ENCODE results near the gene CDKAL1.
"Not testable (repeated sequence)": the region's sequence is repeated elsewhere in the genome, so short reads cannot be mapped to it uniquely, and the experiment has no call there.

CDKAL1 gene

GRCh38 chr6:20534295-20535262 is at the start of gene CDKAL1:
TSS of gene CDKAL1 (plus strand) at chr6:20534457. CDS start at chr6:20546351, 11,894 bp downstream.
- peak; percentile 82 for DNase-seq

- DNase-seq, result no peak
Observed at GRCh38 chr6:20486641-20487040, 47.6 kb upstream of the CDKAL1 start.

DNA sequence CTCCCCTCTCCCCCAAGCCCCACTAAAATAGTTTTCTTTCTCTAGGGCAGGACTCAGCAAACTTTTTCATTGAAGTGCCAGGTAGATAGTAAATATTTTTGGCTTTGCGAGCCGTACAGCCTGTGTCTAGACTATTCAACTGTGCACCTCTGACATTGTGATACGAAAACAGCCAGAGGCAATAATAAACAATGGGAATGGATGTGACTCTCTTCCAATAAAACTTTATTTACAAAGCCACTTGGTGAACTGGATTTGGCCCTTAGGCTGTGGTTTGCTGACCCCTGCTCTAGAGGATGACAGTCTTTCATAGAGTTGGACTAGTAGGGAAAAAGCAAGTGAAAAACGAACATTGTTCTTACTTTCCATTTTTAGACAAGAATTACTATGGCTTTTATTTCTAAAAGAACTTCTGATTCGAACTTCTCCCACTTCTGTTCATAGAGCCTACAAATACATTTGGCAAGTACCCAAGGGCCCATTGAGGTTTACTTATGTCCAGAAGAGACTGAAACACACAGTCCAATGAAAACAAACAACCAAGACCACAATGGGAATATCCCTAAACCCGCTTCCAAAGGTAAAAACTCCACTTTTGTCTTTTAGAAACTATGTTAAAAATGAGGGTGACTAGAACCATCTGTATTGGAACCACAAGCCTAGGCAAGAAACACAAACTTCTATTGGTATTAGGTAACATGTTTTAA is 46.4 kb upstream of the CDKAL1 start:
- DNase-seq, result no peak

GRCh38 chr6:20490591-20490990 is 43.7 kb upstream of the CDKAL1 start:
- no peak for DNase-seq

DNA sequence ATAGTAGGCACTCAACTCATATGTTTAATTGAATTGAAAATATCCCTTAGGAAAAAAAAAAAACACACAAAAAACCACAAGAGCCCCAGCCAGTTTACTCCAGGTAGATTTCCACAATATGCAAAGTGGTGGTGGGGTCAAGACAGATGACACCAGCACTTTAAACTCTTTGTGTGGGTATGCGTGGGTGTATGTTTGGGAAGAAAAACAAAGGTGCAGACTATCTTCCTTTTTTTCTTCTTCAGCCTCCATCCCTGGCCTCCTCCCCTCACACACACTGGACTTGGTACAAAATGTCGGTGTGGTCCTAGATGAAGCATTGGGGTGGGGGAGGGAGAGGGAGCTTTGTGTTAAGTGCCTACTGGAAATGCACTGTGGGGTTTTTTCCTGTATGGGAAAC is 42.2 kb upstream of the CDKAL1 start:
- no peak for DNase-seq

- DNase-seq, result peak; percentile 18
Observed at GRCh38 chr6:20497216-20498040, 36.8 kb upstream of the CDKAL1 start.

GRCh38 chr6:20498041-20498385 is 36.2 kb upstream of the CDKAL1 start:
- no peak for DNase-seq

DNA sequence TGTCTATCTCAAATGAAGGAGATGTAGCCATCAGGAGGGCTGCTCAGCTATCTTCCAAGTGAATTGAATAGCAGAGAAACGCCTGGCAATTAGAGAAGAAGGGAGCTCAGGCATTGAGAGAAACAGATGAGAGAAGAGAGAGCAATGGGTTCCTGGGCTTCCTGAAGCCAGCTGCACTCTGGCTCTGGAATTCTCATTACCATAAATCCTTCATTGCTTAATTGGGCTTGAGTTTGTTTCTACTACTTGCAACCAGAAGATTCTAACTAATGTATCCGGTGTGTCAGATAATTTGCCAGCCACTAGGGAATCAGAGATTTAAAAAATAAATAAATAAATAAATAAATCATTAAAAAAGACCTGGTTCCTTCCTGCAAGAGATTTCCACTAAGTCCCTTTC is 25.0 kb upstream of the CDKAL1 start:
- DNase-seq, result no peak

DNA sequence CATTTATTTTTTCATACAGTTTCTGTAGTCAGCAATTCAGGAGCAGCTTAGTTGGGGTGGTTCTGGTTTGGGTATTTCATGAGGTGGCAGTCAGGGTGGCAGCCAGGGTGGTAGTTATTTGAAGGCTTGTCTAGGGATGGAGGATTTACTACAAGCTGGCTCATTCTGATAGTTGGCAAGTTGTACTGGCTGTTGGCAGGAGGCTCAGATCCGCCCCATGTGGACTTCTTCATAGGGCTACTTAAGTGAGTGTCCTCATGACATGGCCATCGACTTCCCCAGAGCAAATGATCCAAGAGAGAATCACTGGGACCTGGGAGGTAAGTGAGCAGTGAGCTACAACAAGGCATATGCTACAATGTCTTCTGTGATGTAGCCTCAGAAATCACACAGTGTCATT is 22.4 kb upstream of the CDKAL1 start:
- DNase-seq, result no peak

- DNase-seq, result not testable (repeated sequence)
Observed at GRCh38 chr6:20525208-20525607, 9.0 kb upstream of the CDKAL1 start.

- peak; percentile 52 for DNase-seq
Observed at GRCh38 chr6:20529086-20529448, 5.2 kb upstream of the CDKAL1 start.

DNA sequence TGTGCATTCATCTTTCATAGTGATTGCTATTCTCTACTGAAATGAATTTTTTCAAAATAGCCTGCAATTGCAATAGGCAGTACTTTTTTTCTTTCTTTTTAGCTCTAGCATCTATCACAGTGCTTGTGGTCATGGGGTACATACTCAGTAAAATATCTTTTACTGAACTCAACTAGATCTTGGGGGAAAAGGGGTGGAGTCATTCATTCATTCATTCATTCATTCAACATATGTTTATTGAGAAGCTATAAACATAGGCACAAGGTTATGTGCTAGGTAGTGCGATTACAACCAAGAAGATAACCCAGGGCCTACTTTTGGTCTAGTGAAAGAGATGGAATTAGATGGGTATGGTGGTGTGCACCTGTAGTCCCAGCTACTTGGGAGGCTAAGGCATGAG is 1.4 kb upstream of the CDKAL1 start:
- DNase-seq, result no peak

- DNase-seq, result no peak
Observed at GRCh38 chr6:20533746-20534294, 437 bp upstream of the CDKAL1 start.

- no peak for DNase-seq
Observed at GRCh38 chr6:20538131-20538662, 3.9 kb downstream of the CDKAL1 start.

DNA sequence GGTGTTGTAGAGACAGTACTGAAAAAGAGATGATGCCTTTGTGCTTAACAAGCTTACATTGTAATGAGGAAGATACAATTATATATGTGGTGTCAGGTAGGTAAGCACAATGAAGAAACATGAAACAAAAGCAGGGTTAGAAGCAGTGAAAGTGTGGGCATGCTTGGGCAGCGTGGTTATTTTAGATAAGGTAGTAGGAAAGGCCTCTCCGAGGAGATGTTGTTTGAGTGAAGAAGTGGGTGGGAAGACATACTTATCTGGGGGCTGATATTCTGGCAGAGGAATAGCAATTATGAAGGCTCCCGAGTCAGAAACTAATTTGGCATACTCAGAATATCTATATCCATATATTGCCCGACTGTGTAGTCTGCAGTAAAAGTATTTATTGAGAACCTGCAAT is 4.7 kb downstream of the CDKAL1 start:
- DNase-seq, result no peak

- DNase-seq, result no peak
Observed at GRCh38 chr6:20539387-20539786, 5.1 kb downstream of the CDKAL1 start.

- no peak for DNase-seq
Observed at GRCh38 chr6:20540683-20541082, 6.4 kb downstream of the CDKAL1 start.

DNA sequence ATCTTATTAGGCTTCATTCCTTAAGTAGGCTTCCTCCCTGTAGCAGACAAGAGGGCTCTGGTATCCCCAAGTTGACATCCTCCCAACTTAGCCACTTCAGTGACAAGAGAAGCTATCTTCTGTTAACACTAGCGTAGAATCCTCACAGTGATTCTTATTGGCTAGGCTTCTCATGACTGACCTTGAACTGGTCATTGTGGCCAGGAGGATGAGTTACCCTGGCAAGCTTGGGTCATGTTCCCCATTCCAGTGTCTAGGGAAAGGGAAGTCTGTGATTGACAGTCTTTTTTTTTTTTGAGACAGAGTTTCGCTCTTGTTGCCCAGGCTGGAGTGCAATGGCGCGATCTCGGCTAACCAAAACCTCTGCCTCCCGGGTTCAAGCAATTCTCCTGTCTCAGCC is 7.1 kb downstream of the CDKAL1 start:
- DNase-seq, result no peak

GRCh38 chr6:20542927-20543602 is 8.8 kb downstream of the CDKAL1 start:
- DNase-seq, result no peak

DNA sequence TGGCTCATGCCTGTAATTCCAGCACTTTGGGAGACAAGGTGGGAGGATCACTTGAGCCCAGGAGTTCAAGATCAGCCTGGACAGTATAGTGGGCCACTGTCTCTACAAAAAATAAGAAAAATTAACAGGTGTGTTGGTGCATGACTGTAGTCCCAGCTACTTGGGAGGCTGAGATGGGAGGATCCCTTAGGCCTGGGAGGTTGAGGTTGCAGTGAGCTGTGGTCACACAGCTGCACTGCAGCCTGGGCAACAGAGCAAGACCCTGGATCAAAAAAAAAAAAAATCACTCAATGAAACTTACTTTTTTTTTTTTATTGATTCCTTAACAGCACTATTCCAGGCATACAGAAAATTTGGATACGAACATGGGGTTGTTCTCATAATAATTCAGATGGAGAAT is 14.0 kb downstream of the CDKAL1 start:
- DNase-seq, result no peak

GRCh38 chr6:20549398-20549797 is 15.1 kb downstream of the CDKAL1 start:
- not testable (repeated sequence) for DNase-seq

- no peak for DNase-seq
Observed at GRCh38 chr6:20554326-20554725, 20.1 kb downstream of the CDKAL1 start.

Measured in amniotic stem cell (primary cell).